Spinal cord (tissue), 10 donors: ENCODE measurements around the gene MAML3. TPM values are rescaled to one million over a fixed set of nuclear protein-coding genes. Genes with fewer than 3 reads are reported as not detected.

ENCODE experiments used
- DNase-seq, 6 donors: peaks; one replicate each; pipeline versions ENCODE4 v3.0.0 to v3.0.0-alpha.2; 2013 to 2015; ENCODE audit warnings: low spot score in 6 of 6, low read depth in 4 of 6
- H3K27ac ChIP-seq: one replicate; pipeline ENCODE4 v1.5.1; 2013; ENCODE audit warnings: low read depth, low read length, control low read depth
- H3K27me3 ChIP-seq: one replicate; pipeline ENCODE4 v1.6.1; 2013; ENCODE audit warnings: low read length; ENCODE audit not compliant: control insufficient read depth, insufficient read depth
- H3K36me3 ChIP-seq: one replicate; pipeline ENCODE4 v1.6.1; 2013; ENCODE audit warnings: low read length; ENCODE audit not compliant: control insufficient read depth, insufficient read depth
- H3K4me1 ChIP-seq: one replicate; pipeline ENCODE4 v1.6.1; 2013; ENCODE audit warnings: low read length; ENCODE audit not compliant: control insufficient read depth, insufficient read depth
- H3K4me3 ChIP-seq: one replicate; pipeline ENCODE4 v1.5.1; 2013; ENCODE audit warnings: low read depth, low read length, control low read depth
- H3K9me3 ChIP-seq: one replicate; pipeline ENCODE4 v1.6.1; 2013; ENCODE audit warnings: low read length; ENCODE audit not compliant: control insufficient read depth, insufficient read depth
- WGBS: methylation state at CpG from one replicate; pipeline ENCODE4 v1.1.5; 2013; ENCODE audit warnings: missing lambda C conversion rate; ENCODE audit not compliant: insufficient coverage; 5-methylcytosine and 5-hydroxymethylcytosine counted together
- polyA plus RNA-seq, 2 donors: library from polyadenylated mRNA; unstranded; fragments of 120-200 nt; gene quantifications; one replicate each; pipeline ENCODE4 v1.2.1, GENCODE V29; 2013; ENCODE audit not compliant: insufficient read length in 2 of 2
- total RNA-seq, 2 donors: library from RNA; depleted of rRNA in 1 of 2; stranded (reverse); fragments of 120-200 nt in 1 of 2; fragments of >200 nt in 1 of 2; gene quantifications; one replicate each; pipeline versions ENCODE4 v1.2.3 to v1.2.4, GENCODE V29; 2013 to 2014
- donor health status: healthy.

The MAML3 gene
- total and polyA plus RNA-seq, 4 donors: 6.0 to 11.0 (median 8.2) TPM

- DNase-seq: no peak
- Histone ChIP-seq H3K4me1 (peaks cover 9% of the 10 kb centered on the region), H3K4me3 (no peak overlapping the region), H3K27me3 (no peaks in the 10 kb centered on the region), H3K36me3 (no peaks in the 10 kb centered on the region), H3K9me3 (no peaks in the 10 kb centered on the region), H3K27ac (no peak overlapping the region)
- WGBS: 100% methylated on average over 3 of the region's 4 CpGs
Observed at GRCh38 chr4:139768896-139769295, 385.1 kb downstream of the MAML3 start.

- WGBS: no CpG with 5 or more reads among the region's 1 CpG
- no peak overlapping the region for H3K27ac ChIP-seq
- H3K9me3 ChIP-seq: no peaks in the 10 kb centered on the region
- no peak for DNase-seq
- H3K4me3 ChIP-seq: no peak overlapping the region
- no peaks in the 10 kb centered on the region for H3K27me3 ChIP-seq
- H3K36me3 ChIP-seq: no peaks in the 10 kb centered on the region
- H3K4me1 ChIP-seq: peaks cover 9% of the 10 kb centered on the region
Observed at GRCh38 chr4:139768366-139768765, 385.6 kb downstream of the MAML3 start.

GRCh38 chr4:139767585-139767984 lies 386.4 kb downstream of the MAML3 start:
- H3K36me3 ChIP-seq: no peaks in the 10 kb centered on the region
- H3K27ac ChIP-seq: no peak overlapping the region
- H3K4me3 ChIP-seq: no peak overlapping the region
- no peak for DNase-seq
- peaks cover 12% of the 10 kb centered on the region for H3K4me1 ChIP-seq
- no peaks in the 10 kb centered on the region for H3K9me3 ChIP-seq
- H3K27me3 ChIP-seq: no peaks in the 10 kb centered on the region

- H3K36me3 ChIP-seq: no peaks in the 10 kb centered on the region
- DNase-seq: no peak
- no peak overlapping the region for H3K4me3 ChIP-seq
- WGBS: 83% methylated on average over 3 of the region's 6 CpGs
- peaks cover 12% of the 10 kb centered on the region for H3K4me1 ChIP-seq
- H3K27ac ChIP-seq: no peak overlapping the region
- no peaks in the 10 kb centered on the region for H3K27me3 ChIP-seq
- no peaks in the 10 kb centered on the region for H3K9me3 ChIP-seq
Observed at GRCh38 chr4:139767168-139767567, 386.8 kb downstream of the MAML3 start.

- WGBS: 62% methylated on average over 8 of the region's 9 CpGs
- H3K27ac ChIP-seq: peak overlapping the region; percentile 59
- no peaks in the 10 kb centered on the region for H3K9me3 ChIP-seq
- H3K27me3 ChIP-seq: no peaks in the 10 kb centered on the region
- peaks cover 12% of the 10 kb centered on the region for H3K4me1 ChIP-seq
- no peaks in the 10 kb centered on the region for H3K36me3 ChIP-seq
- no peak overlapping the region for H3K4me3 ChIP-seq
- DNase-seq: no peak
Observed at GRCh38 chr4:139764686-139765310, 389.2 kb downstream of the MAML3 start.

GRCh38 chr4:139764182-139764581 lies 389.8 kb downstream of the MAML3 start:
- DNase-seq: peak in 1 of 6 donors; percentile 50
- H3K4me3 ChIP-seq: no peak overlapping the region
- H3K9me3 ChIP-seq: no peaks in the 10 kb centered on the region
- no peaks in the 10 kb centered on the region for H3K27me3 ChIP-seq
- peaks cover 12% of the 10 kb centered on the region for H3K4me1 ChIP-seq
- no peaks in the 10 kb centered on the region for H3K36me3 ChIP-seq
- 57% methylated on average over 8 of the region's 8 CpGs for WGBS
- peak overlapping the region; percentile 59 for H3K27ac ChIP-seq

GRCh38 chr4:139763672-139764071 lies 390.3 kb downstream of the MAML3 start:
- WGBS: 60% methylated on average over 1 of the region's 2 CpGs
- Histone ChIP-seq H3K9me3 (no peaks in the 10 kb centered on the region), H3K27me3 (no peaks in the 10 kb centered on the region), H3K4me3 (no peak overlapping the region), H3K36me3 (no peaks in the 10 kb centered on the region), H3K27ac (peak overlapping the region; percentile 59), H3K4me1 (peaks cover 12% of the 10 kb centered on the region)
- peak in 2 of 6 donors; percentile 41 to 76 for DNase-seq

GRCh38 chr4:139763205-139763604 lies 390.8 kb downstream of the MAML3 start:
- no peaks in the 10 kb centered on the region for H3K9me3 ChIP-seq
- no peak overlapping the region for H3K4me3 ChIP-seq
- H3K27ac ChIP-seq: peak overlapping the region; percentile 59
- peaks cover 12% of the 10 kb centered on the region for H3K4me1 ChIP-seq
- WGBS: 66% methylated on average over 5 of the region's 6 CpGs
- H3K36me3 ChIP-seq: no peaks in the 10 kb centered on the region
- H3K27me3 ChIP-seq: no peaks in the 10 kb centered on the region
- DNase-seq: peak in 2 of 6 donors; percentile 51 to 59

GRCh38 chr4:139762720-139763119 lies 391.3 kb downstream of the MAML3 start:
- DNase-seq: no peak
- 46% methylated on average over 2 of the region's 5 CpGs for WGBS

GRCh38 chr4:139761461-139761860 lies 392.5 kb downstream of the MAML3 start:
- no peak overlapping the region for H3K27ac ChIP-seq
- H3K4me3 ChIP-seq: no peak overlapping the region
- H3K4me1 ChIP-seq: peaks cover 12% of the 10 kb centered on the region
- no peaks in the 10 kb centered on the region for H3K27me3 ChIP-seq
- 55% methylated on average over 3 of the region's 4 CpGs for WGBS
- H3K9me3 ChIP-seq: no peaks in the 10 kb centered on the region
- no peak for DNase-seq
- no peaks in the 10 kb centered on the region for H3K36me3 ChIP-seq

More at GRCh38 chr4:139762720-139763119, 391.3 kb downstream of the MAML3 start:
- no peaks in the 10 kb centered on the region for H3K27me3 ChIP-seq
- H3K27ac ChIP-seq: no peak overlapping the region
- H3K4me3 ChIP-seq: no peak overlapping the region
- H3K4me1 ChIP-seq: peaks cover 12% of the 10 kb centered on the region
- H3K9me3 ChIP-seq: no peaks in the 10 kb centered on the region
- H3K36me3 ChIP-seq: no peaks in the 10 kb centered on the region
